IMR-90 (cell line): ENCODE data around the gene LTN1. TPM values are rescaled to one million over a fixed set of nuclear protein-coding genes. Genes with fewer than 3 reads are reported as not detected.
A peak's percentile ranks its signal among the peaks of the same experiment; 100 is the strongest.

Experiments used
- ATAC-seq: fragments of 200-7000 bp; cut with Tn5 transposase; 2 replicates; pipeline ENCODE4 v1.9.1; 2020; ENCODE audit warnings: low read depth, mild to moderate bottlenecking, moderate library complexity
- BruUV-seq: library from RNA; stranded (reverse); fragments of 400-500 nt; replicated peaks from 2 replicates; lab custom pipeline; 2021; lab: Mats Ljungman, UMichigan
- CTCF ChIA-PET: fragments of 300-600 bp; formaldehyde crosslinking; extraction: SDS; loops from one replicate; lab custom pipeline; 2021; ENCODE audit warnings: antibody characterized with exemption; lab: Yijun Ruan, JAX
- POLR2A ChIA-PET: fragments of 300-600 bp; sonication (Branson Sonifier 250); formaldehyde crosslinking; loops from one replicate; lab custom pipeline; 2022; ENCODE audit warnings: antibody characterized with exemption; ENCODE audit not compliant: unreplicated experiment; lab: Charles Lee
- DNase-seq: peaks from one replicate; pipeline ENCODE4 v3.0.0; 2013
- H2AFZ ChIP-seq: replicated peaks from 2 replicates; pipeline ENCODE3; 2013; ENCODE audit warnings: low read length, mild to moderate bottlenecking; ENCODE audit not compliant: poor library complexity
- H2AK5ac ChIP-seq: 2 replicates; pipeline ENCODE4 v1.6.1; 2013; ENCODE audit warnings: low read depth, low read length, inconsistent platforms
- H2AK9ac ChIP-seq: replicated peaks from 2 replicates; pipeline ENCODE3; 2013; ENCODE audit warnings: mild to moderate bottlenecking, low read depth, low read length, moderate library complexity; ENCODE audit not compliant: poor library complexity
- H2BK120ac ChIP-seq: 2 replicates; pipeline ENCODE4 v1.6.1; 2013; ENCODE audit warnings: low read depth, low read length, inconsistent platforms
- H2BK15ac ChIP-seq: 3 replicates; pipeline ENCODE4 v1.6.1; 2013; ENCODE audit warnings: low read depth, low read length, inconsistent platforms
- H2BK20ac ChIP-seq: 2 replicates; pipeline ENCODE4 v1.6.1; 2013; ENCODE audit warnings: low read depth, mild to moderate bottlenecking, inconsistent platforms, low read length, moderate library complexity
- H2BK5ac ChIP-seq: 2 replicates; pipeline ENCODE4 v1.6.1; 2013; ENCODE audit warnings: mild to moderate bottlenecking, low read depth, low read length, inconsistent platforms; ENCODE audit not compliant: poor library complexity, severe bottlenecking
- H3K14ac ChIP-seq: replicated peaks from 2 replicates; pipeline ENCODE4 v1.6.1; 2013; ENCODE audit warnings: low read depth, low read length, inconsistent platforms
- H3K18ac ChIP-seq: 2 replicates; pipeline ENCODE4 v1.6.1; 2013; ENCODE audit warnings: low read depth, low read length, control low read depth
- H3K23ac ChIP-seq: 2 replicates; pipeline ENCODE4 v1.6.1; 2013; ENCODE audit warnings: low read depth, low read length, inconsistent platforms
- H3K27ac ChIP-seq: 2 replicates; pipeline ENCODE4 v1.5.1; 2013; ENCODE audit warnings: mild to moderate bottlenecking, control low read depth, low read length; ENCODE audit not compliant: insufficient read depth
- H3K27me3 ChIP-seq: 2 replicates; pipeline ENCODE4 v1.6.1; 2013; ENCODE audit warnings: low read length; ENCODE audit not compliant: control insufficient read depth, insufficient read depth
- H3K36me3 ChIP-seq: 2 replicates; pipeline ENCODE4 v1.6.1; 2013; ENCODE audit warnings: low read length, mixed read lengths; ENCODE audit not compliant: control insufficient read depth, insufficient read depth
- H3K4ac ChIP-seq: 2 replicates; pipeline ENCODE4 v1.6.1; 2013; ENCODE audit warnings: low read depth, low read length, inconsistent platforms
- H3K4me1 ChIP-seq: 2 replicates; pipeline ENCODE4 v1.6.1; 2013; ENCODE audit warnings: low read length, mixed read lengths; ENCODE audit not compliant: control insufficient read depth, insufficient read depth
- H3K4me2 ChIP-seq: 2 replicates; pipeline ENCODE4 v1.6.1; 2013; ENCODE audit warnings: low read depth, mild to moderate bottlenecking, control low read depth, low read length, moderate library complexity
- H3K4me3 ChIP-seq: 2 replicates; pipeline ENCODE4 v1.5.1; 2013; ENCODE audit warnings: low read depth, mild to moderate bottlenecking, control low read depth, low read length, moderate library complexity; ENCODE audit not compliant: insufficient read depth
- H3K56ac ChIP-seq: 2 replicates; pipeline ENCODE4 v1.6.1; 2013; ENCODE audit warnings: low read length, inconsistent platforms; ENCODE audit not compliant: insufficient read depth; ENCODE audit errors: extremely low read depth
- H3K79me1 ChIP-seq, 2 experiments: 2 replicates each; pipeline ENCODE4 v1.6.1; 2013; ENCODE audit warnings: low read length in 2 of 2, inconsistent platforms in 1 of 2, low read depth in 1 of 2
- H3K9ac ChIP-seq: 2 replicates; pipeline ENCODE4 v1.6.1; 2013; ENCODE audit warnings: low read depth, low read length, control low read depth
- H3K9me1 ChIP-seq: 2 replicates; pipeline ENCODE4 v1.6.1; 2013; ENCODE audit warnings: low read length, inconsistent platforms; ENCODE audit not compliant: insufficient read depth
- H3K9me3 ChIP-seq: 2 replicates; pipeline ENCODE4 v1.6.1; 2013; ENCODE audit warnings: low read length; ENCODE audit not compliant: control insufficient read depth, insufficient read depth
- H4K20me1 ChIP-seq: 2 replicates; pipeline ENCODE4 v1.6.1; 2013; ENCODE audit warnings: low read length, inconsistent platforms; ENCODE audit not compliant: insufficient read depth
- H4K5ac ChIP-seq: 2 replicates; pipeline ENCODE4 v1.6.1; 2013; ENCODE audit warnings: mild to moderate bottlenecking, low read depth, low read length, control low read depth
- H4K8ac ChIP-seq, 2 experiments: 2 replicates each; pipeline ENCODE4 v1.6.1; 2013; ENCODE audit warnings: low read depth in 2 of 2, low read length in 2 of 2, control low read depth in 1 of 2, inconsistent platforms in 1 of 2
- H4K91ac ChIP-seq: 2 replicates; pipeline ENCODE4 v1.6.1; 2013; ENCODE audit warnings: low read depth, low read length, inconsistent platforms; ENCODE audit not compliant: insufficient read depth
- BHLHE40 ChIP-seq: fragments of 150-350 bp; IDR thresholded peaks from 2 replicates; pipeline ENCODE4 v1.6.1; 2016; ENCODE audit warnings: mild to moderate bottlenecking, low read depth, low read length
- CEBPB ChIP-seq: IDR thresholded peaks from 2 replicates; pipeline ENCODE4 v1.6.1; 2012; ENCODE audit warnings: low read depth, low read length, improper control_type of control experiment
- CHD1 ChIP-seq: IDR thresholded peaks from 2 replicates; pipeline ENCODE4 v1.6.1; 2012; ENCODE audit warnings: low read depth, low read length, improper control_type of control experiment
- FOS ChIP-seq: fragments of 150-350 bp; IDR thresholded peaks from 2 replicates; pipeline ENCODE4 v1.6.1; 2016; ENCODE audit warnings: low read depth, low read length
- MAFK ChIP-seq: IDR thresholded peaks from 2 replicates; pipeline ENCODE4 v1.6.1; 2012; ENCODE audit warnings: low read depth, low read length, improper control_type of control experiment
- MAZ ChIP-seq: IDR thresholded peaks from 2 replicates; pipeline ENCODE4 v1.6.1; 2012; ENCODE audit warnings: low read depth, mild to moderate bottlenecking, low read length, improper control_type of control experiment, moderate library complexity, borderline replicate concordance
- NFE2L2 ChIP-seq: fragments of 150-350 bp; IDR thresholded peaks from 2 replicates; pipeline ENCODE4 v1.6.1; 2016; ENCODE audit warnings: low read depth, mild to moderate bottlenecking, low read length
- POLR2A ChIP-seq: IDR thresholded peaks from 2 replicates; pipeline ENCODE4 v1.6.1; 2012; ENCODE audit warnings: mild to moderate bottlenecking, low read depth, low read length
- RAD21 ChIP-seq: IDR thresholded peaks from 2 replicates; pipeline ENCODE4 v1.6.1; 2012; ENCODE audit warnings: low read length, improper control_type of control experiment
- RCOR1 ChIP-seq: IDR thresholded peaks from 2 replicates; pipeline ENCODE4 v1.6.1; 2012; ENCODE audit warnings: mild to moderate bottlenecking, low read length, improper control_type of control experiment; ENCODE audit not compliant: insufficient replicate concordance
- RFX5 ChIP-seq: IDR thresholded peaks from 2 replicates; pipeline ENCODE4 v1.8.0; 2012; ENCODE audit warnings: low read depth, mild to moderate bottlenecking, low read length, moderate library complexity
- USF2 ChIP-seq: fragments of 150-350 bp; IDR thresholded peaks from 2 replicates; pipeline ENCODE4 v1.6.1; 2017; ENCODE audit warnings: mild to moderate bottlenecking, antibody characterized with exemption, low read length, low read depth
- WGBS, 2 experiments: methylation state at CpG; one replicate each; pipeline versions ENCODE4 v1.1.5 to v1.1.7; 2013; ENCODE audit warnings: missing lambda C conversion rate in 2 of 2; ENCODE audit not compliant: insufficient read length in 1 of 2; ENCODE audit errors: extremely low coverage in 2 of 2; 5-methylcytosine and 5-hydroxymethylcytosine counted together
- dilution Hi-C: fragments of 300-500 bp; cut with HindIII; formaldehyde crosslinking; loops from one replicate; pipeline ENCODE4 v1.14.3; 2018; ENCODE audit warnings: low sequenced_read_pairs; ENCODE audit not compliant: unreplicated experiment
- in situ Hi-C: fragments of 300-500 bp; cut with MboI; formaldehyde crosslinking; loops from 3 replicates; pipeline ENCODE4 v1.14.3; 2019; ENCODE audit warnings: low sequenced_read_pairs, inconsistent platforms, mixed read lengths
- intact Hi-C: fragments of 100-400 bp; cut with micrococcal nuclease; formaldehyde crosslinking; loops from 2 replicates; pipeline ENCODE4 v1.10.0; 2022
- polyA plus RNA-seq, 3 experiments: library from polyadenylated mRNA; depleted of rRNA; stranded (reverse); fragments of >200 nt; gene quantifications; 2 replicates each; pipeline ENCODE4 v1.2.3, GENCODE V29; 2012; ENCODE audit warnings: low replicate concordance in 1 of 3
- total RNA-seq: library from RNA; depleted of rRNA; stranded (reverse); fragments of >200 nt; gene quantifications from 2 replicates; pipeline ENCODE4 v1.2.3, GENCODE V29; 2012
- TF ChIP-seq, protein P1 (sequence below): fragments of 150-350 bp; IDR thresholded peaks from 2 replicates; pipeline ENCODE4 v1.6.1; 2016; ENCODE audit warnings: low read depth, mild to moderate bottlenecking, low read length, moderate library complexity, borderline replicate concordance
- TF ChIP-seq, protein P2 (sequence below): conservative IDR thresholded peaks from 2 replicates; pipeline ENCODE4 v1.5.1; 2012; ENCODE audit warnings: mild to moderate bottlenecking, low read depth, low read length, improper control_type of control experiment

LTN1 gene
- total and polyA plus RNA-seq, 2 of the 4 experiments (the other 2 are of a cell fraction): 6.7 to 35.5 TPM

- dilution Hi-C loops: no loop called here
- intact Hi-C loops: no loop called here
- ChIA-PET POLR2A (no interaction called here), CTCF (no interaction called here)
- H4K5ac ChIP-seq: no peak overlapping the region
- H3K9me3 ChIP-seq: no peaks in the 10 kb centered on the region
- H2AK9ac ChIP-seq: no peak overlapping the region
- no peak overlapping the region for H2BK20ac ChIP-seq
- no peak overlapping the region for H3K14ac ChIP-seq
- no peak overlapping the region for H3K9ac ChIP-seq
- no peak overlapping the region for H2BK120ac ChIP-seq
- peaks cover 18% of the 10 kb centered on the region for H3K36me3 ChIP-seq
- no peaks in the 10 kb centered on the region for H3K4me1 ChIP-seq
- peak overlapping the region; percentile 17; the same call in 1 of the 2 replicates for H3K4me2 ChIP-seq
- H3K4me3 ChIP-seq: no peak overlapping the region
- peak; percentile 44; the same call in 1 of the 2 replicates for ATAC-seq
- no peak overlapping the region for H3K4ac ChIP-seq
- no peaks in the 10 kb centered on the region for H4K20me1 ChIP-seq
- peak; percentile 24 for DNase-seq
- WGBS, 2 experiments: no CpG with 5 or more reads among the region's 1 CpG
- H3K27me3 ChIP-seq: no peaks in the 10 kb centered on the region
- no peak overlapping the region for H2AK5ac ChIP-seq
- H3K23ac ChIP-seq: no peak overlapping the region
- in situ Hi-C loops: no loop called here
- no peak overlapping the region for H3K27ac ChIP-seq
- H3K9me1 ChIP-seq: peaks cover 2% of the 10 kb centered on the region; the same call in 1 of the 2 replicates
- H2BK15ac ChIP-seq: no peak overlapping the region
- H3K79me1 ChIP-seq: peaks cover 14 to 20% of the 10 kb centered on the region in 2 experiments; a peak in 3 of 4 replicates
- TF ChIP-seq RCOR1: no peak
- no peak for TF ChIP-seq USF2
- no peak for TF ChIP-seq RAD21
- TF ChIP-seq BHLHE40: no peak
- TF ChIP-seq NFE2L2: no peak
- no peak for TF ChIP-seq RFX5
- TF ChIP-seq, protein P1, sequence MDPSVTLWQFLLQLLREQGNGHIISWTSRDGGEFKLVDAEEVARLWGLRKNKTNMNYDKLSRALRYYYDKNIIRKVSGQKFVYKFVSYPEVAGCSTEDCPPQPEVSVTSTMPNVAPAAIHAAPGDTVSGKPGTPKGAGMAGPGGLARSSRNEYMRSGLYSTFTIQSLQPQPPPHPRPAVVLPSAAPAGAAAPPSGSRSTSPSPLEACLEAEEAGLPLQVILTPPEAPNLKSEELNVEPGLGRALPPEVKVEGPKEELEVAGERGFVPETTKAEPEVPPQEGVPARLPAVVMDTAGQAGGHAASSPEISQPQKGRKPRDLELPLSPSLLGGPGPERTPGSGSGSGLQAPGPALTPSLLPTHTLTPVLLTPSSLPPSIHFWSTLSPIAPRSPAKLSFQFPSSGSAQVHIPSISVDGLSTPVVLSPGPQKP: no peak
- TF ChIP-seq, protein P2, sequence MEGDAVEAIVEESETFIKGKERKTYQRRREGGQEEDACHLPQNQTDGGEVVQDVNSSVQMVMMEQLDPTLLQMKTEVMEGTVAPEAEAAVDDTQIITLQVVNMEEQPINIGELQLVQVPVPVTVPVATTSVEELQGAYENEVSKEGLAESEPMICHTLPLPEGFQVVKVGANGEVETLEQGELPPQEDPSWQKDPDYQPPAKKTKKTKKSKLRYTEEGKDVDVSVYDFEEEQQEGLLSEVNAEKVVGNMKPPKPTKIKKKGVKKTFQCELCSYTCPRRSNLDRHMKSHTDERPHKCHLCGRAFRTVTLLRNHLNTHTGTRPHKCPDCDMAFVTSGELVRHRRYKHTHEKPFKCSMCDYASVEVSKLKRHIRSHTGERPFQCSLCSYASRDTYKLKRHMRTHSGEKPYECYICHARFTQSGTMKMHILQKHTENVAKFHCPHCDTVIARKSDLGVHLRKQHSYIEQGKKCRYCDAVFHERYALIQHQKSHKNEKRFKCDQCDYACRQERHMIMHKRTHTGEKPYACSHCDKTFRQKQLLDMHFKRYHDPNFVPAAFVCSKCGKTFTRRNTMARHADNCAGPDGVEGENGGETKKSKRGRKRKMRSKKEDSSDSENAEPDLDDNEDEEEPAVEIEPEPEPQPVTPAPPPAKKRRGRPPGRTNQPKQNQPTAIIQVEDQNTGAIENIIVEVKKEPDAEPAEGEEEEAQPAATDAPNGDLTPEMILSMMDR: no peak
- TF ChIP-seq CEBPB: no peak
- no peak for TF ChIP-seq MAZ
- TF ChIP-seq CHD1: no peak
- no peak for TF ChIP-seq POLR2A
- TF ChIP-seq MAFK: no peak
- TF ChIP-seq FOS: no peak
- BruUV-seq: no TSS peak
- H4K8ac ChIP-seq: no peak overlapping the region
- H2AFZ ChIP-seq: no peak overlapping the region
- H2BK5ac ChIP-seq: no peak overlapping the region
- no peak overlapping the region for H3K56ac ChIP-seq
- H3K18ac ChIP-seq: no peak overlapping the region
- no peak overlapping the region for H4K91ac ChIP-seq
Measured at GRCh38 chr21:28952686-28953085, 40.0 kb downstream of the LTN1 start.
